Measurements from ENCODE around the gene PTPN6.

- TF ChIP-seq CTBP1 (IDR thresholded peaks at IDR 0.05; ENCODE audit: borderline replicate concordance) (no peak), PKNOX1 (IDR thresholded peaks at IDR 0.05) (no peak), FOXK2 (IDR thresholded peaks at IDR 0.05) (no peak), FOXM1 (IDR thresholded peaks at IDR 0.05; ENCODE audit: borderline replicate concordance) (no peak), ELF4 (IDR thresholded peaks at IDR 0.05) (no peak), TARDBP (IDR thresholded peaks at IDR 0.05) (no peak), ARNT (IDR thresholded peaks at IDR 0.05) (0 out of 2 replicates have a peak, but pooled peaks have one; percentile 40), SP1 (IDR thresholded peaks at IDR 0.05) (no peak), ZNF384 (IDR thresholded peaks at IDR 0.05) (no peak), SUZ12 (IDR thresholded peaks at IDR 0.05) (no peak), BHLHE40 (IDR thresholded peaks at IDR 0.05; ENCODE audit: borderline replicate concordance) (no peak), HDGF (IDR thresholded peaks at IDR 0.05; ENCODE audit: borderline replicate concordance) (no peak), NFRKB (IDR thresholded peaks at IDR 0.05) (no peak)
These were observed 14.0 kb downstream of the PTPN6 start for GRCh38 chr12:6965026-6965661.

All from HEK293T (cell line).